ENCODE data around the gene NECAB2.

The NECAB2 gene

GRCh38 chr16:83977056-83977815, 9.2 kb downstream of the NECAB2 start:
- TF ChIP-seq CTCF (IDR thresholded peaks at IDR 0.05; ENCODE audit: borderline replicate concordance, extremely low read depth, low read length, poor library complexity, severe bottlenecking), result no peak
- TF ChIP-seq EZH2 (IDR thresholded peaks at IDR 0.05; ENCODE audit: borderline replicate concordance, low read depth, low read length, severe bottlenecking), result no peak

GRCh38 chr16:83978401-83978904, 10.4 kb downstream of the NECAB2 start:
- no peak overlapping the region for H3K4me2 ChIP-seq (ENCODE audit: insufficient read depth, low read length)
- TF ChIP-seq EZH2 (IDR thresholded peaks at IDR 0.05; ENCODE audit: borderline replicate concordance, low read depth, low read length, severe bottlenecking) (no peak), CTCF (IDR thresholded peaks at IDR 0.05; ENCODE audit: borderline replicate concordance, extremely low read depth, low read length, poor library complexity, severe bottlenecking) (no peak)
- H3K36me3 ChIP-seq (ENCODE audit: insufficient read depth, low read length), result no peaks in the 10 kb centered on the region
- H3K4me1 ChIP-seq (ENCODE audit: insufficient read depth, low read length), result no peaks in the 10 kb centered on the region
- H3K27ac ChIP-seq (ENCODE audit: low read length), result no peak overlapping the region
- H3K9me3 ChIP-seq (ENCODE audit: insufficient read depth, low read length, severe bottlenecking), result peaks cover 5% of the 10 kb centered on the region
- no peak overlapping the region for H3K9ac ChIP-seq (ENCODE audit: low read depth, low read length)
- H4K20me1 ChIP-seq (ENCODE audit: insufficient read depth, low read length), result no peaks in the 10 kb centered on the region; the same call in 1 of the 2 replicates
- H2AFZ ChIP-seq (ENCODE audit: low read depth, low read length), result no peak overlapping the region
- H3K79me2 ChIP-seq (ENCODE audit: insufficient read depth, low read length), result no peaks in the 10 kb centered on the region
- ATAC-seq (ENCODE audit: insufficient read depth, low read depth), result no peak
- H3K4me3 ChIP-seq (ENCODE audit: low read depth in 1 of 2, low read length in 2 of 2), result no peak overlapping the region
- no peak for DNase-seq
- no peaks in the 10 kb centered on the region for H3K27me3 ChIP-seq (ENCODE audit: insufficient read depth, low read length, poor library complexity)

More at GRCh38 chr16:83977056-83977815, 9.2 kb downstream of the NECAB2 start:
- no peak overlapping the region for H3K27ac ChIP-seq (ENCODE audit: low read length)
- DNase-seq (no peak), ATAC-seq (ENCODE audit: insufficient read depth, low read depth) (no peak)
- H3K4me1 ChIP-seq (ENCODE audit: insufficient read depth, low read length), result no peaks in the 10 kb centered on the region
- H3K9ac ChIP-seq (ENCODE audit: low read depth, low read length), result no peak overlapping the region
- H2AFZ ChIP-seq (ENCODE audit: low read depth, low read length), result no peak overlapping the region
- H3K4me3 ChIP-seq (ENCODE audit: low read depth in 1 of 2, low read length in 2 of 2), result no peak overlapping the region
- no peaks in the 10 kb centered on the region for H3K36me3 ChIP-seq (ENCODE audit: insufficient read depth, low read length)
- no peaks in the 10 kb centered on the region for H3K27me3 ChIP-seq (ENCODE audit: insufficient read depth, low read length, poor library complexity)
- H3K9me3 ChIP-seq (ENCODE audit: insufficient read depth, low read length, severe bottlenecking), result peaks cover 5% of the 10 kb centered on the region
- no peaks in the 10 kb centered on the region for H3K79me2 ChIP-seq (ENCODE audit: insufficient read depth, low read length)
- H4K20me1 ChIP-seq (ENCODE audit: insufficient read depth, low read length), result no peaks in the 10 kb centered on the region; the same call in 1 of the 2 replicates
- no peak overlapping the region for H3K4me2 ChIP-seq (ENCODE audit: insufficient read depth, low read length)

GRCh38 chr16:83979441-83979840, 11.4 kb downstream of the NECAB2 start:
- Histone ChIP-seq H3K27me3 (ENCODE audit: insufficient read depth, low read length, poor library complexity) (no peaks in the 10 kb centered on the region), H3K9ac (ENCODE audit: low read depth, low read length) (no peak overlapping the region), H3K79me2 (ENCODE audit: insufficient read depth, low read length) (no peaks in the 10 kb centered on the region), H3K4me2 (ENCODE audit: insufficient read depth, low read length) (no peak overlapping the region), H3K36me3 (ENCODE audit: insufficient read depth, low read length) (no peaks in the 10 kb centered on the region), H3K4me3 (ENCODE audit: low read depth in 1 of 2, low read length in 2 of 2) (no peak overlapping the region), H3K27ac (ENCODE audit: low read length) (no peak overlapping the region), H4K20me1 (ENCODE audit: insufficient read depth, low read length) (no peaks in the 10 kb centered on the region; the same call in 1 of the 2 replicates), H3K9me3 (ENCODE audit: insufficient read depth, low read length, severe bottlenecking) (peaks cover 5% of the 10 kb centered on the region), H2AFZ (ENCODE audit: low read depth, low read length) (no peak overlapping the region), H3K4me1 (ENCODE audit: insufficient read depth, low read length) (no peaks in the 10 kb centered on the region)
- no peak for DNase-seq
- no peak for TF ChIP-seq EZH2 (IDR thresholded peaks at IDR 0.05; ENCODE audit: borderline replicate concordance, low read depth, low read length, severe bottlenecking)
- TF ChIP-seq CTCF (IDR thresholded peaks at IDR 0.05; ENCODE audit: borderline replicate concordance, extremely low read depth, low read length, poor library complexity, severe bottlenecking), result no peak
- ATAC-seq (ENCODE audit: insufficient read depth, low read depth), result no peak
